Endothelial cell of umbilical vein (primary cell): ENCODE data around the gene ABTB2.

Experiments
- EZH2 ChIP-seq: IDR thresholded peaks from 2 replicates; pipeline ENCODE4 v1.6.1; 2012; ENCODE audit warnings: borderline replicate concordance, low read depth, mild to moderate bottlenecking, moderate library complexity, low read length, inconsistent platforms; ENCODE audit not compliant: severe bottlenecking
- FOS ChIP-seq: IDR thresholded peaks from 2 replicates; pipeline ENCODE4 v1.6.1; 2011; ENCODE audit warnings: mild to moderate bottlenecking, low read length, moderate library complexity, borderline replicate concordance; ENCODE audit not compliant: insufficient read depth
- GATA2 ChIP-seq: IDR thresholded peaks from 2 replicates; pipeline ENCODE4 v1.7.0; 2011; ENCODE audit warnings: low read depth, mild to moderate bottlenecking, moderate library complexity, mixed read lengths, low read length; ENCODE audit not compliant: insufficient read length, insufficient read depth
- JUN ChIP-seq: IDR thresholded peaks from 2 replicates; pipeline ENCODE4 v1.6.1; 2011; ENCODE audit warnings: borderline replicate concordance, low read depth; ENCODE audit not compliant: insufficient read length, insufficient read depth
- MYC ChIP-seq: IDR thresholded peaks from one replicate; pipeline ENCODE4 v1.6.1; 2011; ENCODE audit warnings: mild to moderate bottlenecking, low read depth, low read length
- POLR2A ChIP-seq: IDR thresholded peaks from 2 replicates; pipeline ENCODE4 v1.6.1; 2012; ENCODE audit warnings: low read depth, mild to moderate bottlenecking, control low read depth, low read length
- POLR2AphosphoS5 ChIP-seq: IDR thresholded peaks from 2 replicates; pipeline ENCODE4 v1.6.1; 2012; ENCODE audit warnings: low read depth, mild to moderate bottlenecking, control low read depth, low read length, moderate library complexity; ENCODE audit not compliant: insufficient read depth
- TF ChIP-seq, protein P1 (sequence below), 2 donors: IDR thresholded peaks; 1 replicate in 1 of 2; 2 replicates in 1 of 2; pipeline ENCODE4 v1.5.1; 2011; ENCODE audit warnings: low read length in 2 of 2, mild to moderate bottlenecking in 2 of 2, moderate library complexity in 2 of 2, control low read depth in 1 of 2, inconsistent platforms in 1 of 2, low read depth in 1 of 2; ENCODE audit not compliant: insufficient read depth in 1 of 2; ENCODE audit errors: extremely low read depth in 1 of 2
- TF ChIP-seq, protein P2 (sequence below): IDR thresholded peaks from 2 replicates; pipeline ENCODE4 v1.6.1; 2011; ENCODE audit not compliant: insufficient read depth, insufficient read length

DNA sequence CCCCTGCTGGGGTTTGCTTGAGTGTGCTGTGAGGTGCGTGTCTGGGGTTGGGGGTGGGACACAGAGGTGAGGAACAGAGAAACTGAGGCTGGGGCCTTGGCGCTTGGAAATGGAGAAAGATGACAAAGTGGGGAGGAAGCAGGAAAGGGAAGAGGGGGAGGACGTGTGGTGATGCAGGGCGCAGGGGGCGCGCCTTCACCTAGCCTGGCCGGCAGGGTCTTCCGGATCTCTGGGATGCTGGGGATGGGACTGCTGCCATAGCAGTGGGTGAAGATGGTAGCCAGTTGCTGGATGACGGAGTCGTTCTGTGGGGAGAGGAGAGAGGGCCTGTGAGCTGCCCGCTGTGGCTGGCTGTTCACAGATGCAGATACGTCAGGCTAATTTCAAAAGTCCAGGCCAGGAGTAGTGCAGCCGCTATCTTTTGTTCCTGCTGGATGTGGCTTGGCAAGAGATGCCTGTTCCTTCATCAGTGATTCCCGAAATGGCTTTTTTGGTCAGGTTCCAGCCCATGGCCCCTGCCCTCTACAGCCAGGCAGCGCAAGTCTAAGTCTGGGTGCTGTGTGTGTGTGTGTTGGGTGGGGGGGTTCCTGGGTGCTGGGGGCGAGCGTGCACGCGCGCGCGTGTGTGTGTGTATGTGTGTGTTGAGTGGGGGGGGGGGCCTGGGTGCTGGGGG, 197.6 kb downstream of the ABTB2 start:
- TF ChIP-seq, protein P1, sequence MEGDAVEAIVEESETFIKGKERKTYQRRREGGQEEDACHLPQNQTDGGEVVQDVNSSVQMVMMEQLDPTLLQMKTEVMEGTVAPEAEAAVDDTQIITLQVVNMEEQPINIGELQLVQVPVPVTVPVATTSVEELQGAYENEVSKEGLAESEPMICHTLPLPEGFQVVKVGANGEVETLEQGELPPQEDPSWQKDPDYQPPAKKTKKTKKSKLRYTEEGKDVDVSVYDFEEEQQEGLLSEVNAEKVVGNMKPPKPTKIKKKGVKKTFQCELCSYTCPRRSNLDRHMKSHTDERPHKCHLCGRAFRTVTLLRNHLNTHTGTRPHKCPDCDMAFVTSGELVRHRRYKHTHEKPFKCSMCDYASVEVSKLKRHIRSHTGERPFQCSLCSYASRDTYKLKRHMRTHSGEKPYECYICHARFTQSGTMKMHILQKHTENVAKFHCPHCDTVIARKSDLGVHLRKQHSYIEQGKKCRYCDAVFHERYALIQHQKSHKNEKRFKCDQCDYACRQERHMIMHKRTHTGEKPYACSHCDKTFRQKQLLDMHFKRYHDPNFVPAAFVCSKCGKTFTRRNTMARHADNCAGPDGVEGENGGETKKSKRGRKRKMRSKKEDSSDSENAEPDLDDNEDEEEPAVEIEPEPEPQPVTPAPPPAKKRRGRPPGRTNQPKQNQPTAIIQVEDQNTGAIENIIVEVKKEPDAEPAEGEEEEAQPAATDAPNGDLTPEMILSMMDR (IDR thresholded peaks at IDR 0.05; ENCODE audit: extremely low read depth in 1 of 2, insufficient read depth in 1 of 2, low read depth in 1 of 2, low read length in 2 of 2), result no peak
- TF ChIP-seq POLR2A (no peak), EZH2 (no peak), POLR2AphosphoS5 (no peak), MYC (no peak), FOS (no peak), GATA2 (no peak), JUN (no peak)
- TF ChIP-seq, protein P2, sequence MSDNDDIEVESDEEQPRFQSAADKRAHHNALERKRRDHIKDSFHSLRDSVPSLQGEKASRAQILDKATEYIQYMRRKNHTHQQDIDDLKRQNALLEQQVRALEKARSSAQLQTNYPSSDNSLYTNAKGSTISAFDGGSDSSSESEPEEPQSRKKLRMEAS, result no peak
